BE2C (cell line): ENCODE data around the gene ARHGEF17.
"Not testable (repeated sequence)": the region's sequence is repeated elsewhere in the genome, so short reads cannot be mapped to it uniquely, and the experiment has no call there.

Experiments used
- DNase-seq: peaks from one replicate; pipeline ENCODE4 v3.0.0-alpha.2; 2020
- H3K27me3 ChIP-seq: fragments of 250-450 bp; sonication (Bioruptor Pico); 2 replicates; pipeline ENCODE4 v1.5.1; 2020; ENCODE audit warnings: mild to moderate bottlenecking
- H3K36me3 ChIP-seq: fragments of 250-450 bp; sonication (Bioruptor Pico); 2 replicates; pipeline ENCODE4 v1.5.1; 2020; ENCODE audit warnings: mild to moderate bottlenecking
- H3K4me1 ChIP-seq: fragments of 250-450 bp; sonication (Bioruptor Pico); 2 replicates; pipeline ENCODE4 v1.5.1; 2020
- H3K4me3 ChIP-seq: 2 replicates; pipeline ENCODE4 v1.5.1; 2011; ENCODE audit warnings: low read depth, low read length
- H3K9me3 ChIP-seq: fragments of 250-450 bp; sonication (Bioruptor Pico); 2 replicates; pipeline ENCODE4 v1.5.1; 2020
- CTCF ChIP-seq: IDR thresholded peaks from 2 replicates; pipeline ENCODE4 v1.5.1; 2012; ENCODE audit warnings: mild to moderate bottlenecking, low read depth, low read length

The ARHGEF17 gene

GRCh38 chr11:73267906-73268540 is 40.1 kb upstream of the ARHGEF17 start:
- TF ChIP-seq CTCF = no peak
- no peaks in the 10 kb centered on the region for H3K27me3 ChIP-seq
- H3K9me3 ChIP-seq = no peaks in the 10 kb centered on the region
- peaks cover 43% of the 10 kb centered on the region for H3K4me1 ChIP-seq
- H3K36me3 ChIP-seq = no peaks in the 10 kb centered on the region
- no peak overlapping the region for H3K4me3 ChIP-seq
- DNase-seq = no peak

- no peak for DNase-seq
- Histone ChIP-seq H3K4me1 (peaks cover 43% of the 10 kb centered on the region), H3K4me3 (no peak overlapping the region), H3K27me3 (no peaks in the 10 kb centered on the region), H3K9me3 (no peaks in the 10 kb centered on the region), H3K36me3 (no peaks in the 10 kb centered on the region)
- no peak for TF ChIP-seq CTCF
Measured at GRCh38 chr11:73268671-73269271, 39.3 kb upstream of the ARHGEF17 start.

GRCh38 chr11:73269459-73270015 is 38.5 kb upstream of the ARHGEF17 start:
- H3K27me3 ChIP-seq = no peaks in the 10 kb centered on the region
- TF ChIP-seq CTCF = no peak
- H3K36me3 ChIP-seq = no peaks in the 10 kb centered on the region
- H3K4me3 ChIP-seq = no peak overlapping the region
- peaks cover 43% of the 10 kb centered on the region for H3K4me1 ChIP-seq
- H3K9me3 ChIP-seq = no peaks in the 10 kb centered on the region
- no peak for DNase-seq

- Histone ChIP-seq H3K4me3 (peak overlapping the region; percentile 65; the same call in 1 of the 2 replicates), H3K36me3 (peaks cover 7% of the 10 kb centered on the region), H3K9me3 (no peaks in the 10 kb centered on the region), H3K27me3 (no peaks in the 10 kb centered on the region), H3K4me1 (peaks cover 50% of the 10 kb centered on the region)
- no peak for TF ChIP-seq CTCF
- no peak for DNase-seq
Measured at GRCh38 chr11:73270016-73270854, 37.8 kb upstream of the ARHGEF17 start.

- Histone ChIP-seq H3K36me3 (peaks cover 12% of the 10 kb centered on the region), H3K4me1 (peaks cover 51% of the 10 kb centered on the region), H3K9me3 (no peaks in the 10 kb centered on the region), H3K27me3 (no peaks in the 10 kb centered on the region), H3K4me3 (peak overlapping the region; percentile 65)
- DNase-seq = no peak
- TF ChIP-seq CTCF = no peak
Measured at GRCh38 chr11:73270855-73271477, 37.1 kb upstream of the ARHGEF17 start.

- H3K9me3 ChIP-seq, H3K27me3 ChIP-seq, DNase-seq: not testable (repeated sequence)
- Histone ChIP-seq H3K4me1 (peaks cover 46% of the 10 kb centered on the region), H3K4me3 (peak overlapping the region; percentile 65), H3K36me3 (peaks cover 17% of the 10 kb centered on the region)
Measured at GRCh38 chr11:73271478-73271865, 36.6 kb upstream of the ARHGEF17 start.
